Body of pancreas (tissue), 4 donors: ENCODE data around the gene CHD6. TPM values are rescaled to one million over a fixed set of nuclear protein-coding genes. Genes with fewer than 3 reads are reported as not detected.
A peak's percentile ranks its signal among the peaks of the same experiment; 100 is the strongest.

Source experiments
- ATAC-seq: fragments of 150-250 bp; one replicate; pipeline ENCODE4 v1.9.1; 2016
- DNase-seq, 4 donors: peaks; one replicate each; pipeline ENCODE4 v3.0.0-alpha.2; 2019
- H3K27ac ChIP-seq, 4 donors: fragments of 200-600 bp; sonication (generic); 1 replicate in 3 of 4; 2 replicates in 1 of 4; pipeline versions ENCODE4 v1.5.1 to v1.6.1; 2016 to 2019; ENCODE audit warnings: mild to moderate bottlenecking in 1 of 4, mixed read lengths in 1 of 4, moderate library complexity in 1 of 4
- H3K27me3 ChIP-seq, 2 donors: fragments of 200-600 bp; sonication (generic); one replicate each; pipeline ENCODE4 v1.6.0; 2016; ENCODE audit warnings: mild to moderate bottlenecking in 1 of 2
- H3K36me3 ChIP-seq, 2 donors: fragments of 200-600 bp; sonication (generic); replicated peaks in 1 of 2; 2 replicates each; pipeline ENCODE4 v1.5.1; 2016; ENCODE audit warnings: low read depth in 2 of 2; ENCODE audit not compliant: insufficient read depth in 1 of 2
- H3K4me1 ChIP-seq: fragments of 200-600 bp; sonication (generic); one replicate; pipeline ENCODE4 v1.6.0; 2016
- H3K4me3 ChIP-seq, 2 donors: fragments of 200-600 bp; sonication (generic); 1 replicate in 1 of 2; 2 replicates in 1 of 2; pipeline ENCODE4 v1.5.1; 2016 to 2019
- H3K9me3 ChIP-seq, 3 donors: fragments of 200-600 bp; sonication (generic); 1 replicate in 2 of 3; 2 replicates in 1 of 3; pipeline ENCODE4 v1.5.1; 2016
- CTCF ChIP-seq, 7 experiments: fragments of 450-650 bp in 4 of 7; fragments of 200-600 bp in 3 of 7; sonication (generic) in 3 of 7; IDR thresholded peaks; one replicate each; pipeline ENCODE4 v1.5.1; 2016 to 2019; ENCODE audit warnings: antibody characterized with exemption in 7 of 7
- POLR2A ChIP-seq, 3 donors: fragments of 450-650 bp; IDR thresholded peaks; one replicate each; pipeline ENCODE4 v1.6.1; 2016; ENCODE audit warnings: antibody characterized with exemption in 3 of 3, mild to moderate bottlenecking in 2 of 3
- WGBS, 2 donors: methylation state at CpG; one replicate each; pipeline ENCODE4 v1.1.5; 2017; 5-methylcytosine and 5-hydroxymethylcytosine counted together
- intact Hi-C: fragments of 100-400 bp; cut with DNase I; formaldehyde crosslinking; loops from one replicate; pipeline ENCODE4 v1.15.1; 2023
- total RNA-seq, 2 donors: library from RNA; depleted of rRNA; stranded (reverse); fragments of >200 nt; gene quantifications; one replicate each; pipeline ENCODE4 v1.1.0, GENCODE V29; 2016

Gene CHD6
- total RNA-seq, 2 donors from 2014 or later: 21.8 to 43.5 TPM

GRCh38 chr20:41398408-41398807 lies 219.8 kb downstream of the CHD6 start:
- DNase-seq (peak in 1 of 4 donors; percentile 41), ATAC-seq (peak; percentile 27)
- Histone ChIP-seq H3K36me3 (no peaks in the 10 kb centered on the region), H3K27me3 (no peaks in the 10 kb centered on the region), H3K4me3 (no peak overlapping the region), H3K9me3 (no peaks in the 10 kb centered on the region), H3K27ac (no peak overlapping the region), H3K4me1 (no peaks in the 10 kb centered on the region)
- TF ChIP-seq CTCF (IDR thresholded peaks at IDR 0.05) (no peak), POLR2A (IDR thresholded peaks at IDR 0.05) (no peak)
- intact Hi-C loops: no loop called here
- 83 to 90% methylated on average over 1 to 2 of the region's 2 CpGs for WGBS, 2 donors

GRCh38 chr20:41395667-41396664 lies 222.2 kb downstream of the CHD6 start:
- no peaks in the 10 kb centered on the region for H3K4me1 ChIP-seq
- intact Hi-C loops: no loop called here
- H3K36me3 ChIP-seq: no peaks in the 10 kb centered on the region
- no peak overlapping the region for H3K4me3 ChIP-seq
- TF ChIP-seq CTCF (IDR thresholded peaks at IDR 0.05) (no peak), POLR2A (IDR thresholded peaks at IDR 0.05) (no peak)
- DNase-seq: no peak
- no peak for ATAC-seq
- no peak overlapping the region for H3K27ac ChIP-seq
- WGBS, 2 donors: 61 to 68% methylated on average over 17 to 18 of the region's 18 CpGs
- no peaks in the 10 kb centered on the region for H3K9me3 ChIP-seq
- no peaks in the 10 kb centered on the region for H3K27me3 ChIP-seq

GRCh38 chr20:41394931-41395666 lies 223.1 kb downstream of the CHD6 start:
- Histone ChIP-seq H3K4me1 (no peaks in the 10 kb centered on the region), H3K36me3 (no peaks in the 10 kb centered on the region), H3K4me3 (no peak overlapping the region), H3K27me3 (no peaks in the 10 kb centered on the region), H3K27ac (no peak overlapping the region), H3K9me3 (no peaks in the 10 kb centered on the region)
- TF ChIP-seq POLR2A (IDR thresholded peaks at IDR 0.05) (no peak), CTCF (IDR thresholded peaks at IDR 0.05) (no peak)
- intact Hi-C loops: no loop called here
- 85 to 89% methylated on average over 8 of the region's 9 CpGs for WGBS, 2 donors
- DNase-seq: no peak
- no peak for ATAC-seq

GRCh38 chr20:41394081-41394480 lies 224.1 kb downstream of the CHD6 start:
- TF ChIP-seq CTCF (IDR thresholded peaks at IDR 0.05) (no peak), POLR2A (IDR thresholded peaks at IDR 0.05) (no peak)
- no peaks in the 10 kb centered on the region for H3K4me1 ChIP-seq
- no peaks in the 10 kb centered on the region for H3K9me3 ChIP-seq
- intact Hi-C loops: no loop called here
- no peak overlapping the region for H3K4me3 ChIP-seq
- ATAC-seq (no peak), DNase-seq (no peak)
- H3K27me3 ChIP-seq: no peaks in the 10 kb centered on the region
- H3K36me3 ChIP-seq: no peaks in the 10 kb centered on the region
- 94% methylated on average over 2 of the region's 2 CpGs; no CpG with 5 or more reads in 1 of the 2 donors for WGBS, 2 donors
- H3K27ac ChIP-seq: no peak overlapping the region
